ENCODE measurements around the gene CD99L2.

CD99L2 gene

DNA sequence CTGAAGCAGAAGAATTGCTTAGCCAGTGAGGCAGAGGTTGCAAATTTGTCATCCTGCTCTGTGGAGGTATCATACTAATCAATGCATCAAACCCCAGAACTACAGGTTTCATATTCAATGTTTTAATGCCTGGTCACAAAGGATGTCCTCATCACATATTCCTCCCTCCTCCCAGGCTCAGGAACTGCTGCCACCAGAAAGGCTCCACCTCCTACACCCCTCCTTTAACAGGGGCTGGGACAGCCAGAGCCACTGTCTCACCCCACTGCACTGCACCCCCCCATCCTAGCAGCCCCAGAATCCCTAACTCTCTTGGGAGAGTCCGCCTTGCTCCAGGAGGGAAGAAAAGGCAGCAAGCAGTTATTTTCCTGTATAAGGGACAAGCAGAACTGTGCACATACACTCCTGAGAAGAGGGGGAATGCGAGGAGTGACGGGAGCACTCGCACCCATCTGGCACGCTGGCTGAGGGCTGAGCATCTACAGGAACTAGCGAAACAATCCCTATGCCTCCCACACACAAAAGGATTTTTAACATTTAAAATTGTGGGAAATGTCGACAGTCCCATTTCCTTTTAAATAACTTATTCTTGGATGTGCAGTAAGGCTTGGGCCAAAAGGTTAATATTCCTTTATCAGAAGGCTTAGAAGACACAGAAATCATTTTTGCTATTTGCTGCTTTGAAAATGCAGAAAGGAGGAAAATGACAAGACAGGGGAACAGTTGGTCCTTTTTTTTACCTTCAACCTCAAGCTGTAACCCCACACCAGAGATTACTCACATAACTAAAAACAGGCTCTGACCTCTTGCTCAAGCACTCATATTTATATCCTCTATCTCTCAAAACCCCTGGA is 27.8 kb downstream of the CD99L2 start:
- Histone ChIP-seq H3K9me2 (ENCODE audit: low read depth, low read length) (no peaks in the 10 kb centered on the region), H3K79me2 (ENCODE audit: insufficient read depth, low read length) (no peaks in the 10 kb centered on the region), H3K4me3 (ENCODE audit: low read depth, low read length, poor library complexity, severe bottlenecking) (no peak overlapping the region), H3F3A (ENCODE audit: insufficient read depth, low read length) (no peaks in the 10 kb centered on the region), H3K4me1 (ENCODE audit: insufficient read depth, low read length, severe bottlenecking) (peaks cover 6% of the 10 kb centered on the region), H3K9me3 (ENCODE audit: low read length) (no peaks in the 10 kb centered on the region), H3K27ac (ENCODE audit: low read depth, low read length, poor library complexity, severe bottlenecking) (no peak overlapping the region), H2AFZ (ENCODE audit: low read length) (no peak overlapping the region), H3K27me3 (ENCODE audit: insufficient read depth, low read length) (no peaks in the 10 kb centered on the region), H4K20me1 (ENCODE audit: insufficient read depth, low read length) (no peaks in the 10 kb centered on the region), H3K36me3 (ENCODE audit: insufficient read depth, low read length) (no peaks in the 10 kb centered on the region; the same call in 1 of the 2 replicates), H3K9ac (ENCODE audit: low read length) (no peak overlapping the region), H3K4me2 (ENCODE audit: low read length) (no peak overlapping the region)
- TF ChIP-seq, protein P1, sequence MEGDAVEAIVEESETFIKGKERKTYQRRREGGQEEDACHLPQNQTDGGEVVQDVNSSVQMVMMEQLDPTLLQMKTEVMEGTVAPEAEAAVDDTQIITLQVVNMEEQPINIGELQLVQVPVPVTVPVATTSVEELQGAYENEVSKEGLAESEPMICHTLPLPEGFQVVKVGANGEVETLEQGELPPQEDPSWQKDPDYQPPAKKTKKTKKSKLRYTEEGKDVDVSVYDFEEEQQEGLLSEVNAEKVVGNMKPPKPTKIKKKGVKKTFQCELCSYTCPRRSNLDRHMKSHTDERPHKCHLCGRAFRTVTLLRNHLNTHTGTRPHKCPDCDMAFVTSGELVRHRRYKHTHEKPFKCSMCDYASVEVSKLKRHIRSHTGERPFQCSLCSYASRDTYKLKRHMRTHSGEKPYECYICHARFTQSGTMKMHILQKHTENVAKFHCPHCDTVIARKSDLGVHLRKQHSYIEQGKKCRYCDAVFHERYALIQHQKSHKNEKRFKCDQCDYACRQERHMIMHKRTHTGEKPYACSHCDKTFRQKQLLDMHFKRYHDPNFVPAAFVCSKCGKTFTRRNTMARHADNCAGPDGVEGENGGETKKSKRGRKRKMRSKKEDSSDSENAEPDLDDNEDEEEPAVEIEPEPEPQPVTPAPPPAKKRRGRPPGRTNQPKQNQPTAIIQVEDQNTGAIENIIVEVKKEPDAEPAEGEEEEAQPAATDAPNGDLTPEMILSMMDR (IDR thresholded peaks at IDR 0.05; ENCODE audit: low read length), result no peak

DNA sequence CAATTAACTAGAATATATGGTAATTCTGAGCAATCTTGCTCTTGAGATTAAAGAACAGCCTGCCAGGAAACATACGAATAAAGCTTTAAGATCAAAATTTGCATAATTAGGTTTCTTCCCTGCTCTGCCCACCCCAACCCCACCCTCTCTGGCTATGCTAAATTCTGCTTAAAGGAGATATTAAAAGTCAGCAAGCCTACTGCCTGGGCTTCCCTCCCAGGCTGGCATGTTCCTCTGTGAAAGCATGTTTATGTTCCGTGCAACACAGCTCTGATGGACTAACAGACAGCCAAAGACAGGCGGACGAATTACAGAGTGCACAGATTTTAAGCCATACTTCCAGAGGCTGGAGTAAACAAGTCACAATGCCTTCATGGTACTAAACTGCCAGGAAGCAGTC is 28.4 kb downstream of the CD99L2 start:
- TF ChIP-seq EZH2 (IDR thresholded peaks at IDR 0.05; ENCODE audit: borderline replicate concordance, low read length), result no peak
- TF ChIP-seq, protein P1 (IDR thresholded peaks at IDR 0.05; ENCODE audit: low read length), result no peak
- H3K4me2 ChIP-seq (ENCODE audit: low read length), result no peak overlapping the region
- no peak overlapping the region for H3K4me3 ChIP-seq (ENCODE audit: low read depth, low read length, poor library complexity, severe bottlenecking)
- no peak overlapping the region for H3K27ac ChIP-seq (ENCODE audit: low read depth, low read length, poor library complexity, severe bottlenecking)
- peaks cover 6% of the 10 kb centered on the region for H3K4me1 ChIP-seq (ENCODE audit: insufficient read depth, low read length, severe bottlenecking)
- H3K79me2 ChIP-seq (ENCODE audit: insufficient read depth, low read length), result no peaks in the 10 kb centered on the region
- no peak overlapping the region for H2AFZ ChIP-seq (ENCODE audit: low read length)
- H3K9ac ChIP-seq (ENCODE audit: low read length), result no peak overlapping the region
- no peaks in the 10 kb centered on the region for H3K9me2 ChIP-seq (ENCODE audit: low read depth, low read length)
- H3F3A ChIP-seq (ENCODE audit: insufficient read depth, low read length), result no peaks in the 10 kb centered on the region
- H3K36me3 ChIP-seq (ENCODE audit: insufficient read depth, low read length), result no peaks in the 10 kb centered on the region; the same call in 1 of the 2 replicates
- no peaks in the 10 kb centered on the region for H3K27me3 ChIP-seq (ENCODE audit: insufficient read depth, low read length)
- no peaks in the 10 kb centered on the region for H4K20me1 ChIP-seq (ENCODE audit: insufficient read depth, low read length)
- H3K9me3 ChIP-seq (ENCODE audit: low read length), result no peaks in the 10 kb centered on the region

DNA sequence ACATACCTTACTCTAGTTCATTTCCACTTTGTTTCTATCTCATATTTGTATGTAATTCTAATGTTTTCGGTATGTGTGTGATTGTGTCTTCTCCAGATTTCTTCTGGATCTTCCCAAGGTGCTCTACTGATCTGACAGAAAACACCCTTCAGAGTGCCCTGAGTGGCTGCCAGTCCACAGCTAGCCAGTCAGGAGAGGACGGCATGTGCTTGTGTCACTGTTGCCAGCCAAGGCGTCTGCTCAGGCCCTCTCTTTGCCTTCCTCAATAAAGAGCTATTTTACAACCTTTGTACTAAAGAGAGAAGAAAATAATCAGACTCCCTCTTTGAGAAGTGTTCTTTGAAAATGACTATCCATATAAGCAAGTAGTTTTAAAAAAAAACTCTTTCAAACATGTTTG is 29.0 kb downstream of the CD99L2 start:
- Histone ChIP-seq H3K27me3 (ENCODE audit: insufficient read depth, low read length) (no peaks in the 10 kb centered on the region), H4K20me1 (ENCODE audit: insufficient read depth, low read length) (no peaks in the 10 kb centered on the region), H3K36me3 (ENCODE audit: insufficient read depth, low read length) (no peaks in the 10 kb centered on the region; the same call in 1 of the 2 replicates), H3K4me1 (ENCODE audit: insufficient read depth, low read length, severe bottlenecking) (peaks cover 6% of the 10 kb centered on the region), H3K27ac (ENCODE audit: low read depth, low read length, poor library complexity, severe bottlenecking) (no peak overlapping the region), H3K79me2 (ENCODE audit: insufficient read depth, low read length) (no peaks in the 10 kb centered on the region), H3K9ac (ENCODE audit: low read length) (no peak overlapping the region), H3K4me3 (ENCODE audit: low read depth, low read length, poor library complexity, severe bottlenecking) (no peak overlapping the region), H3K9me2 (ENCODE audit: low read depth, low read length) (no peaks in the 10 kb centered on the region), H3F3A (ENCODE audit: insufficient read depth, low read length) (no peaks in the 10 kb centered on the region), H2AFZ (ENCODE audit: low read length) (no peak overlapping the region), H3K9me3 (ENCODE audit: low read length) (no peaks in the 10 kb centered on the region), H3K4me2 (ENCODE audit: low read length) (no peak overlapping the region)
- TF ChIP-seq, protein P1 (IDR thresholded peaks at IDR 0.05; ENCODE audit: low read length), result no peak
- TF ChIP-seq EZH2 (IDR thresholded peaks at IDR 0.05; ENCODE audit: borderline replicate concordance, low read length), result no peak
